ENCODE data around the gene DPM3. TPM values are rescaled to one million over a fixed set of nuclear protein-coding genes. Genes with fewer than 3 reads are reported as not detected.
"Not testable (repeated sequence)": the region's sequence is repeated elsewhere in the genome, so short reads cannot be mapped to it uniquely, and the experiment has no call there.

Gene DPM3
- total and polyA plus RNA-seq, 2 experiments from 2014 or later = 96.3 to 121 TPM

- H3K27me3 ChIP-seq = no peaks in the 10 kb centered on the region
These were observed 19.8 kb upstream of the DPM3 start for GRCh38 chr1:155160128-155160527.

GRCh38 chr1:155158991-155159390 lies 18.7 kb upstream of the DPM3 start:
- Histone ChIP-seq H4K20me1 (ENCODE audit: insufficient read depth, poor library complexity, severe bottlenecking) (no peaks in the 10 kb centered on the region), H2AFZ (no peak overlapping the region), H3K79me2 (no peaks in the 10 kb centered on the region), H3K9me2 (replicated peaks; ENCODE audit: insufficient read depth) (no peaks in the 10 kb centered on the region), H3K4me3 (no peak overlapping the region), H3K27me3 (no peaks in the 10 kb centered on the region), H3K4me2 (no peak overlapping the region), H3K4me1 (ENCODE audit: insufficient read depth) (no peaks in the 10 kb centered on the region), H3K27ac (no peak overlapping the region), H3K36me3 (replicated peaks; ENCODE audit: insufficient read depth, low read depth) (no peaks in the 10 kb centered on the region), H3K9me3 (ENCODE audit: low read depth) (no peaks in the 10 kb centered on the region)
- TF ChIP-seq CTCF (IDR thresholded peaks at IDR 0.05; ENCODE audit: poor library complexity) = no peak
- TF ChIP-seq EZH2 (IDR thresholded peaks at IDR 0.05; ENCODE audit: borderline replicate concordance) = no peak
- 64% methylated on average over 1 of the region's 1 CpG for WGBS (ENCODE audit: low lambda C conversion rate, missing lambda C conversion rate)
- DNase-seq (ENCODE audit: low spot score) = no peak

More at GRCh38 chr1:155160128-155160527, 19.8 kb upstream of the DPM3 start:
- DNase-seq (ENCODE audit: low spot score) = no peak
- no peak overlapping the region for H3K27ac ChIP-seq
- no peak overlapping the region for H3K4me2 ChIP-seq
- H2AFZ ChIP-seq = no peak overlapping the region
- no peaks in the 10 kb centered on the region for H3K4me1 ChIP-seq (ENCODE audit: insufficient read depth)
- H3K9me2 ChIP-seq (replicated peaks; ENCODE audit: insufficient read depth) = no peaks in the 10 kb centered on the region
- no peaks in the 10 kb centered on the region for H3K9me3 ChIP-seq (ENCODE audit: low read depth)
- H3K4me3 ChIP-seq = no peak overlapping the region
- WGBS (ENCODE audit: low lambda C conversion rate, missing lambda C conversion rate) = 87% methylated on average over 8 of the region's 8 CpGs
- H3K79me2 ChIP-seq = no peaks in the 10 kb centered on the region
- H4K20me1 ChIP-seq (ENCODE audit: insufficient read depth, poor library complexity, severe bottlenecking) = no peaks in the 10 kb centered on the region
- no peaks in the 10 kb centered on the region for H3K36me3 ChIP-seq (replicated peaks; ENCODE audit: insufficient read depth, low read depth)
- TF ChIP-seq CTCF (IDR thresholded peaks at IDR 0.05; ENCODE audit: poor library complexity) (no peak), EZH2phosphoT487 (IDR thresholded peaks at IDR 0.05; ENCODE audit: low read depth, severe bottlenecking, unreplicated experiment) (no peak), EZH2 (IDR thresholded peaks at IDR 0.05; ENCODE audit: borderline replicate concordance) (no peak)

GRCh38 chr1:155155996-155156643 lies 15.8 kb upstream of the DPM3 start:
- not testable (repeated sequence) for H2AFZ ChIP-seq; H3K4me3 ChIP-seq; H3K9me2 ChIP-seq (replicated peaks; ENCODE audit: insufficient read depth); H3K27ac ChIP-seq; H4K20me1 ChIP-seq (ENCODE audit: insufficient read depth, poor library complexity, severe bottlenecking); H3K27me3 ChIP-seq; H3K36me3 ChIP-seq (replicated peaks; ENCODE audit: insufficient read depth, low read depth); DNase-seq (ENCODE audit: low spot score); H3K9me3 ChIP-seq (ENCODE audit: low read depth); H3K79me2 ChIP-seq; H3K4me1 ChIP-seq (ENCODE audit: insufficient read depth); H3K4me2 ChIP-seq
- 61% methylated on average over 3 of the region's 3 CpGs for WGBS (ENCODE audit: low lambda C conversion rate, missing lambda C conversion rate)

- 79% methylated on average over 3 of the region's 3 CpGs for WGBS (ENCODE audit: low lambda C conversion rate, missing lambda C conversion rate)
- Histone ChIP-seq H3K4me3 (no peak overlapping the region), H3K4me1 (ENCODE audit: insufficient read depth) (no peaks in the 10 kb centered on the region), H3K4me2 (no peak overlapping the region), H3K27ac (no peak overlapping the region), H3K27me3 (no peaks in the 10 kb centered on the region), H3K79me2 (no peaks in the 10 kb centered on the region), H3K36me3 (replicated peaks; ENCODE audit: insufficient read depth, low read depth) (no peaks in the 10 kb centered on the region), H4K20me1 (ENCODE audit: insufficient read depth, poor library complexity, severe bottlenecking) (no peaks in the 10 kb centered on the region), H3K9me2 (replicated peaks; ENCODE audit: insufficient read depth) (no peaks in the 10 kb centered on the region), H3K9me3 (ENCODE audit: low read depth) (no peaks in the 10 kb centered on the region), H2AFZ (no peak overlapping the region)
- TF ChIP-seq EZH2 (IDR thresholded peaks at IDR 0.05; ENCODE audit: borderline replicate concordance) = no peak
- no peak for TF ChIP-seq CTCF (IDR thresholded peaks at IDR 0.05; ENCODE audit: poor library complexity)
- no peak for TF ChIP-seq EZH2phosphoT487 (IDR thresholded peaks at IDR 0.05; ENCODE audit: low read depth, severe bottlenecking, unreplicated experiment)
- DNase-seq (ENCODE audit: low spot score) = no peak
These were observed 5.2 kb upstream of the DPM3 start for GRCh38 chr1:155145491-155145890.
